ENCODE results near the gene SRL.

Gene SRL

DNA sequence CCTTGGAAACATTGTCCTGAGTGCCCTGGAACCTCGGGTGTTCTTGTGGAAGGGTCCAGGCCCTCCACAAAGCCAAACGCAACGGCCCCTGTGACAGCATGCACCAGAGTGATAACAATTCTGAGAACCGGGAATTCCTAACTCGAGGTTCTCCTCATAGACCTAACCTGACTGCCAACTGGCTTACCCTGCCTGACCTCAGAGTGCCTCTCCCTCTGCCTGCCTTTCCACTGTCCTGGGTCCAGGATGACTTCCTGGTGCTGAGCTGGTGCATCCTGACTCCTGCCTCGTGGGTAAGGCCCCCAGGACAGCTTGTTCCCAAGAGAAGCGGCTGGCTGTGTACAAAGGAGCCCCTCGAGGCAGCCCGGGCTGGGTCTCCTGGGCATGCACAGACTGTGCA lies 51.8 kb downstream of the SRL start:
- DNase-seq (ENCODE audit: low spot score) = no peak
- TF ChIP-seq CTCF (IDR thresholded peaks at IDR 0.05; ENCODE audit: borderline replicate concordance, control extremely low read depth, extremely low read depth, insufficient read depth, missing control alignments) = no peak
- in situ Hi-C loops (cut with MboI; ENCODE audit: low sequenced_read_pairs, unreplicated experiment) = no loop called here

DNA sequence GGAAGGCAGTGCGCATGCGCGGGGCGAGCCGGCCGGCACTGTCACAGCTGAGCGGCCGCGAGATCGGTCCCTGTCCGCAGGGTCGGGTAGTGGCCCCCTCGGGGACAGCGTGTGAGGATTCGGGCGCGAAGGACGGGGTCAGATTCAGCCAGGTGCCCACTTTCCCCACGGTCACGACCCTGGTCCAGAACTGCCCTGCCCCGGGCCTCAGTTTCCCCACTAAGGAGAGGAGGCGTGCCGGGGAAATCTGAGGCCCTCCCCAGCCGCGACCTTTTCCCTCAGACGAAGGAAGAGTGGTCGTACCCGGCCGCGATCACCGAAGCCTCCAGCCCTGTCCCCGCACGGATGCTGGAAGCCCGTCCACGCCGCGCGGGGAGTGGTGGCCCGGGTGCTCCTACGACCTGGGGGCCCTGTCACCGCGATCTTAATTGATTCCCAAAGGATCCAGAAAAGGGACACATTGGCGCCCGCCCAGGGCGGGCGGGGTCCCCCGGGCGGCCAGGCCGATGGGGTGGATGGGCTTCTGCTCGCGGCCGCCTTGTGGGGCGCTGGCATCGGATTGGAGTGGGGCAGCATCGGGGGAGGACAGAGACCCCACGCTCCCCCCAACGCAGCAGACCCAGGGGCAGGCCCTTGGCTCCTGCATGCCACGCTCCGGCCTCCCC lies 57.7 kb downstream of the SRL start:
- no peak for DNase-seq (ENCODE audit: low spot score)
- no peak for TF ChIP-seq CTCF (IDR thresholded peaks at IDR 0.05; ENCODE audit: borderline replicate concordance, control extremely low read depth, extremely low read depth, insufficient read depth, missing control alignments)
- in situ Hi-C loops (cut with MboI; ENCODE audit: low sequenced_read_pairs, unreplicated experiment) = no loop called here

DNA sequence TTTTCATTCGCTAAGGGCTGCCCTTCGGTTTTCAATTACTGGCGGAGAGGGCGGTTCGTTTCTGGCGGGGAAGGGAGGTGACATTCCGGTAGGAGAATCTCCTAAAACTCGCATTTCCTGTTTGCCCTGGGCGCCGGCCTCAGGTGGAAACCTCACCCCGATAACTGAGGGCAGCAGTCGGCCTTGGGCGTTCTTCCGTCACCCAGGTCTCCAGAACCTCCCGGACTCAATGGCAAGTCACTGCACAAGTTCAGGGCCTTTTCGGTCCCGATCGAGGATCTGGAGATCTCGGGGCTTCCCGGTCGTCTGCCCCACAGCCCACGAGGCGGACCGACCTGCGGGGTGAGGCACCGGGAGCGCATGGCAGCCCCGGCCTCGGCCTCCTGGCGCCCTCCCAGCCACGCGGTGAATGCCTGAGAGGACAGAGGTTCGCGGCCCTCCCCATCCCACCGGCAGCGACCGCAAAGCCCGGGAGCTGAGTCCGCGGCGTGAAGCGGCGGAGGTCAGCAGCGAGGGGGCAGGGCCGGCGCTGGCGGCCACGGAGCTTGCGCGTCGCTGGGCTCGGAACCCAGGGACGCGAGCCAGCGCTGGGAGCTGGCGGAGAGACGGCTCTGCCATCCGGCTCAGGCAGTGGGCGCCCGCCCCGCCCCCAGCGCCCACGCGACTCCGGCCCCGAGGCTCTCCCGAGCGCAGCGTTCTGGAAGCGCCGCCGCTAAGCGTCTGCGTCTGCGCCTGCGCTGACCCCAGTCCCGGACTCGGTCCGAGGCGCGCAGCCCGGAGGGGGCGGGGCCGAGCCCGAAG lies 58.4 kb downstream of the SRL start:
- in situ Hi-C loops (cut with MboI; ENCODE audit: low sequenced_read_pairs, unreplicated experiment) = no loop called here
- TF ChIP-seq CTCF (IDR thresholded peaks at IDR 0.05; ENCODE audit: borderline replicate concordance, control extremely low read depth, extremely low read depth, insufficient read depth, missing control alignments) = no peak
- DNase-seq (ENCODE audit: low spot score) = peak; percentile 100

GRCh38 chr16:4182581-4183236 lies 59.2 kb downstream of the SRL start:
- no peak for TF ChIP-seq CTCF (IDR thresholded peaks at IDR 0.05; ENCODE audit: borderline replicate concordance, control extremely low read depth, extremely low read depth, insufficient read depth, missing control alignments)
- peak; percentile 78 for DNase-seq (ENCODE audit: low spot score)
- in situ Hi-C loops (cut with MboI; ENCODE audit: low sequenced_read_pairs, unreplicated experiment) = no loop called here

- DNase-seq (ENCODE audit: low spot score) = no peak
- no peak for TF ChIP-seq CTCF (IDR thresholded peaks at IDR 0.05; ENCODE audit: borderline replicate concordance, control extremely low read depth, extremely low read depth, insufficient read depth, missing control alignments)
- in situ Hi-C loops (cut with MboI; ENCODE audit: low sequenced_read_pairs, unreplicated experiment) = no loop called here
Measured at GRCh38 chr16:4180511-4180910, 61.4 kb downstream of the SRL start.

GRCh38 chr16:4179763-4180260 lies 62.1 kb downstream of the SRL start:
- in situ Hi-C loops (cut with MboI; ENCODE audit: low sequenced_read_pairs, unreplicated experiment) = no loop called here
- TF ChIP-seq CTCF (IDR thresholded peaks at IDR 0.05; ENCODE audit: borderline replicate concordance, control extremely low read depth, extremely low read depth, insufficient read depth, missing control alignments) = no peak
- no peak for DNase-seq (ENCODE audit: low spot score)
